ENCODE data around the gene MAML3. TPM values are rescaled to one million over a fixed set of nuclear protein-coding genes. Genes with fewer than 3 reads are reported as not detected.
A peak's percentile ranks its signal among the peaks of the same experiment; 100 is the strongest.
"Not testable (repeated sequence)": the region's sequence is repeated elsewhere in the genome, so short reads cannot be mapped to it uniquely, and the experiment has no call there.

The MAML3 gene
- total and polyA plus RNA-seq, 3 experiments from 2014 or later: 0.44 to 0.57 (median 0.52) TPM

GRCh38 chr4:139951021-139951420 lies 203.0 kb downstream of the MAML3 start:
- Histone ChIP-seq H3K27ac (ENCODE audit: low read depth, low read length) (no peak overlapping the region), H3K27me3 (ENCODE audit: insufficient read depth, low read length, poor library complexity, severe bottlenecking) (no peaks in the 10 kb centered on the region), H3K9me3 (ENCODE audit: low read length) (no peaks in the 10 kb centered on the region), H3K36me3 (ENCODE audit: insufficient read depth, low read length) (no peaks in the 10 kb centered on the region), H3K4me3 (ENCODE audit: low read length) (no peak overlapping the region), H3K4me1 (ENCODE audit: insufficient read depth, low read length) (no peaks in the 10 kb centered on the region)
- Mint-ChIP-seq H3K4me3 (peak overlapping the region in 4 of 7 donors; percentile 2 to 42 (median 11)), H3K4me1 (peaks cover 14 to 15% (median 14%) of the 10 kb centered on the region in 3 donors), H3K27me3 (peaks cover 5 to 7% of the 10 kb centered on the region in 2 donors), H3K27ac (peak overlapping the region in 3 of 8 donors; percentile 12 to 29 (median 17)), H3K36me3 (no peaks in the 10 kb centered on the region), H3K9me3 (peaks cover 0 to 23% (median 2%) of the 10 kb centered on the region in 5 donors)
- no peak for DNase-seq
- CTCF ChIA-PET: no interaction called here
- POLR2A ChIA-PET: no interaction called here

GRCh38 chr4:139950568-139950967 lies 203.4 kb downstream of the MAML3 start:
- peaks cover 0 to 23% (median 2%) of the 10 kb centered on the region in 5 donors for H3K9me3 Mint-ChIP-seq
- Histone ChIP-seq H3K27me3 (ENCODE audit: insufficient read depth, low read length, poor library complexity, severe bottlenecking) (no peaks in the 10 kb centered on the region), H3K36me3 (ENCODE audit: insufficient read depth, low read length) (no peaks in the 10 kb centered on the region), H3K27ac (ENCODE audit: low read depth, low read length) (no peak overlapping the region), H3K4me3 (ENCODE audit: low read length) (no peak overlapping the region), H3K9me3 (ENCODE audit: low read length) (no peaks in the 10 kb centered on the region), H3K4me1 (ENCODE audit: insufficient read depth, low read length) (no peaks in the 10 kb centered on the region)
- peaks cover 14 to 15% (median 14%) of the 10 kb centered on the region in 3 donors for H3K4me1 Mint-ChIP-seq
- H3K4me3 Mint-ChIP-seq: peak overlapping the region in 1 of 7 donors; percentile 21
- no peaks in the 10 kb centered on the region for H3K36me3 Mint-ChIP-seq
- H3K27me3 Mint-ChIP-seq: peaks cover 7% of the 10 kb centered on the region in 2 donors
- DNase-seq: peak in 1 of 5 donors; percentile 2
- peak overlapping the region in 3 of 8 donors; percentile 12 to 83 (median 17) for H3K27ac Mint-ChIP-seq
- ChIA-PET POLR2A (no interaction called here), CTCF (no interaction called here)

GRCh38 chr4:139944916-139945315 lies 209.1 kb downstream of the MAML3 start:
- CTCF ChIA-PET; H3K27ac ChIP-seq (ENCODE audit: low read depth, low read length): not testable (repeated sequence)
- peaks cover 0 to 27% (median 2%) of the 10 kb centered on the region in 5 donors for H3K9me3 Mint-ChIP-seq

GRCh38 chr4:139943277-139943676 lies 210.7 kb downstream of the MAML3 start:
- ChIA-PET POLR2A (no interaction called here), CTCF (no interaction called here)
- Histone ChIP-seq H3K9me3 (ENCODE audit: low read length) (no peaks in the 10 kb centered on the region), H3K4me3 (ENCODE audit: low read length) (no peak overlapping the region), H3K27ac (ENCODE audit: low read depth, low read length) (no peak overlapping the region), H3K4me1 (ENCODE audit: insufficient read depth, low read length) (no peaks in the 10 kb centered on the region), H3K27me3 (ENCODE audit: insufficient read depth, low read length, poor library complexity, severe bottlenecking) (no peaks in the 10 kb centered on the region), H3K36me3 (ENCODE audit: insufficient read depth, low read length) (no peaks in the 10 kb centered on the region)
- peaks cover 0 to 3% of the 10 kb centered on the region in 2 donors for H3K27me3 Mint-ChIP-seq
- H3K4me3 Mint-ChIP-seq: no peak overlapping the region
- peaks cover 0 to 4% (median 0%) of the 10 kb centered on the region in 3 donors for H3K36me3 Mint-ChIP-seq
- no peak for DNase-seq
- no peaks in the 10 kb centered on the region for H3K4me1 Mint-ChIP-seq
- H3K9me3 Mint-ChIP-seq: peaks cover 0 to 24% (median 2%) of the 10 kb centered on the region in 5 donors
- peak overlapping the region in 1 of 8 donors; percentile 9 for H3K27ac Mint-ChIP-seq

More at GRCh38 chr4:139944916-139945315, 209.1 kb downstream of the MAML3 start:
- DNase-seq; H3K36me3 ChIP-seq (ENCODE audit: insufficient read depth, low read length); POLR2A ChIA-PET; H3K27me3 ChIP-seq (ENCODE audit: insufficient read depth, low read length, poor library complexity, severe bottlenecking); H3K4me3 Mint-ChIP-seq; H3K9me3 ChIP-seq (ENCODE audit: low read length); H3K27me3 Mint-ChIP-seq; H3K27ac Mint-ChIP-seq; H3K36me3 Mint-ChIP-seq; H3K4me1 ChIP-seq (ENCODE audit: insufficient read depth, low read length); H3K4me1 Mint-ChIP-seq; H3K4me3 ChIP-seq (ENCODE audit: low read length): not testable (repeated sequence)

GRCh38 chr4:139942241-139942640 lies 211.7 kb downstream of the MAML3 start:
- POLR2A ChIA-PET: no interaction called here
- CTCF ChIA-PET: no interaction called here

GRCh38 chr4:139940600-139940999 lies 213.4 kb downstream of the MAML3 start:
- no peaks in the 10 kb centered on the region for H3K36me3 ChIP-seq (ENCODE audit: insufficient read depth, low read length)
- H3K4me1 ChIP-seq (ENCODE audit: insufficient read depth, low read length): no peaks in the 10 kb centered on the region
- H3K36me3 Mint-ChIP-seq: peaks cover 0 to 4% (median 0%) of the 10 kb centered on the region in 3 donors
- CTCF ChIA-PET: no interaction called here
- no peaks in the 10 kb centered on the region for H3K4me1 Mint-ChIP-seq
- no peaks in the 10 kb centered on the region for H3K27me3 Mint-ChIP-seq
- H3K27ac Mint-ChIP-seq: no peak overlapping the region
- H3K27me3 ChIP-seq (ENCODE audit: insufficient read depth, low read length, poor library complexity, severe bottlenecking): no peaks in the 10 kb centered on the region
- DNase-seq: no peak
- H3K9me3 ChIP-seq (ENCODE audit: low read length): no peaks in the 10 kb centered on the region
- H3K27ac ChIP-seq (ENCODE audit: low read depth, low read length): no peak overlapping the region
- POLR2A ChIA-PET: no interaction called here
- H3K4me3 ChIP-seq (ENCODE audit: low read length): no peak overlapping the region
- no peak overlapping the region for H3K4me3 Mint-ChIP-seq
- peaks cover 0 to 22% (median 2%) of the 10 kb centered on the region in 5 donors for H3K9me3 Mint-ChIP-seq

More at GRCh38 chr4:139942241-139942640, 211.7 kb downstream of the MAML3 start:
- Histone ChIP-seq H3K4me1 (ENCODE audit: insufficient read depth, low read length) (no peaks in the 10 kb centered on the region), H3K36me3 (ENCODE audit: insufficient read depth, low read length) (no peaks in the 10 kb centered on the region), H3K4me3 (ENCODE audit: low read length) (no peak overlapping the region), H3K27ac (ENCODE audit: low read depth, low read length) (no peak overlapping the region), H3K9me3 (ENCODE audit: low read length) (no peaks in the 10 kb centered on the region), H3K27me3 (ENCODE audit: insufficient read depth, low read length, poor library complexity, severe bottlenecking) (no peaks in the 10 kb centered on the region)
- peaks cover 0 to 3% of the 10 kb centered on the region in 2 donors for H3K27me3 Mint-ChIP-seq
- H3K4me1 Mint-ChIP-seq: no peaks in the 10 kb centered on the region
- peaks cover 0 to 4% (median 0%) of the 10 kb centered on the region in 3 donors for H3K36me3 Mint-ChIP-seq
- H3K27ac Mint-ChIP-seq: no peak overlapping the region
- H3K9me3 Mint-ChIP-seq: peaks cover 0 to 26% (median 2%) of the 10 kb centered on the region in 5 donors
- no peak for DNase-seq
- H3K4me3 Mint-ChIP-seq: no peak overlapping the region

GRCh38 chr4:139938414-139938813 lies 215.6 kb downstream of the MAML3 start:
- Histone ChIP-seq H3K27me3 (ENCODE audit: insufficient read depth, low read length, poor library complexity, severe bottlenecking) (no peaks in the 10 kb centered on the region), H3K4me1 (ENCODE audit: insufficient read depth, low read length) (no peaks in the 10 kb centered on the region), H3K9me3 (ENCODE audit: low read length) (no peaks in the 10 kb centered on the region), H3K4me3 (ENCODE audit: low read length) (no peak overlapping the region), H3K36me3 (ENCODE audit: insufficient read depth, low read length) (no peaks in the 10 kb centered on the region), H3K27ac (ENCODE audit: low read depth, low read length) (no peak overlapping the region)
- ChIA-PET POLR2A (no interaction called here), CTCF (no interaction called here)
- peaks cover 0 to 4% (median 0%) of the 10 kb centered on the region in 3 donors for H3K36me3 Mint-ChIP-seq
- no peaks in the 10 kb centered on the region for H3K27me3 Mint-ChIP-seq
- DNase-seq: no peak
- H3K4me1 Mint-ChIP-seq: no peaks in the 10 kb centered on the region
- no peak overlapping the region for H3K27ac Mint-ChIP-seq
- peaks cover 0 to 19% (median 2%) of the 10 kb centered on the region in 5 donors for H3K9me3 Mint-ChIP-seq
- no peak overlapping the region for H3K4me3 Mint-ChIP-seq

GRCh38 chr4:139935911-139936310 lies 218.1 kb downstream of the MAML3 start:
- H3K9me3 ChIP-seq (ENCODE audit: low read length): no peaks in the 10 kb centered on the region
- no peaks in the 10 kb centered on the region for H3K27me3 ChIP-seq (ENCODE audit: insufficient read depth, low read length, poor library complexity, severe bottlenecking)
- no peak overlapping the region for H3K4me3 Mint-ChIP-seq
- peaks cover 0 to 12% (median 0%) of the 10 kb centered on the region in 5 donors for H3K9me3 Mint-ChIP-seq
- H3K4me3 ChIP-seq (ENCODE audit: low read length): no peak overlapping the region
- no peaks in the 10 kb centered on the region for H3K36me3 ChIP-seq (ENCODE audit: insufficient read depth, low read length)
- H3K4me1 Mint-ChIP-seq: no peaks in the 10 kb centered on the region
- H3K4me1 ChIP-seq (ENCODE audit: insufficient read depth, low read length): no peaks in the 10 kb centered on the region
- ChIA-PET CTCF (no interaction called here), POLR2A (no interaction called here)
- DNase-seq: no peak
- H3K27me3 Mint-ChIP-seq: no peaks in the 10 kb centered on the region
- H3K27ac ChIP-seq (ENCODE audit: low read depth, low read length): no peak overlapping the region
- H3K36me3 Mint-ChIP-seq: no peaks in the 10 kb centered on the region
- H3K27ac Mint-ChIP-seq: peak overlapping the region in 1 of 8 donors; percentile 17

All from CD8-positive, alpha-beta memory T cell (primary cell).